GM21717 (cell line): ENCODE measurements around the gene GPR87.

Experiments
- ATAC-seq: cut with Tn5 transposase; IDR thresholded peaks from one replicate; pipeline ENCODE4 v1.9.1; 2021; ENCODE audit warnings: mild to moderate bottlenecking, moderate library complexity; ENCODE audit not compliant: unreplicated experiment

GPR87 gene

GRCh38 chr3:151318313-151318712 lies 1.7 kb upstream of the GPR87 start:
- ATAC-seq = no peak

DNA sequence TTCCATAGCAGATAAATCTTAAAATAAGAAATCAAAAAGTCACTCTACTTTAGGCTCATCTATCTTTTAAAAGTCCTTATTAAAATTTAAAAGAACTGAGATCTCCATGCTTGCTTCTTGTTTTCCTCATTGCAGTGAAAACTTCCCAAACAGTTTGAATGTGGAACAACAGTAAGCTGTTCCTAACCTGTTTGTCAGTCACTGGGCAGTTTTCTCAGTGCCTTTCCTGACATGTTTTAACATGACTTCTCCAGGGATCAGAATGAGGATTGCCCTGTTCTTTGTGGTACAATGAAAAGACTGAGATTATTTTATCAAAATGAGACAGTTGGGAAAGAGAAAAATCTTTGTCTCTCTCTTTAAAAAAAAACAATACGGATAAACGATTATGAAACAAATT lies 774 bp downstream of the GPR87 start:
- no peak for ATAC-seq

- ATAC-seq = no peak
Observed at GRCh38 chr3:151315136-151315535, 1.5 kb downstream of the GPR87 start.

GRCh38 chr3:151314593-151314992 lies 2.0 kb downstream of the GPR87 start:
- no peak for ATAC-seq

DNA sequence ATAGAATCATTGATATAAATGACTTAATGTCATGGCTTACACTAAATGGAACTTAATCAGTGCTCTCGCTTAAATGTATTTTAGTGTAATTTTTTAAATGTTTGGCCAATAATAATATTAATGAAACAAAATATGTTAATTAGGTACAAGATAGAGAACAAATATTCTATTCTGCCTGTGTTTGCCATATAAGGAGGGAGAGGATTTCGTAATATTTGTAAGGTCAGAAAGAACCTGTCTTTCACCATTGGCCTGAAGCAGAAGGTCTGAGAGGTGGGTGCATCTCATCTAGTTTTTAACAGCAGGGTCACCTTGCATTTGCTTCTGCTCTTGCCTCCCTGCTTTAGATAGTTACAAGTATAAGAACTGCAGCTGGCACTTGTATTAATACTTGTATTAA lies 2.5 kb downstream of the GPR87 start:
- no peak for ATAC-seq

DNA sequence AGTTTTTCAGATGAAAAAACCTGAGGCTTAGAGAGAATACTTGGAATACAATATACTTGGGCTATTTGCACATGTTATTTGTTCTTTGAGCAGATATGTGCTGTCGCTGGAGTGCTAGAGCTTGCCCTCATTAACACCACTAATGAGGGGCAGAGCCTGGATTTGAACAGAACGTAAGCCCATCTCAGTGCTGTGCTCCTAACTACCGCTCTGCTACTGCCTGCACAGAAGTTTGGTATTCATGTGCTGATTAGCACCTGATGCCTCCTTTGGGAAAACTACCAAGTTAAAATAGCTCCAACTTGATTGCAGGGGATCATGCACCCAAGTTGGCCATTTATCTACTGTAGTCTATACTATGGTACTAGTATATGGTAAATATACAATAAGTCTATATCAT lies 3.6 kb downstream of the GPR87 start:
- no peak for ATAC-seq

- ATAC-seq = no peak
Observed at GRCh38 chr3:151309566-151309965, 7.1 kb downstream of the GPR87 start.

GRCh38 chr3:151307583-151308488 lies 8.8 kb downstream of the GPR87 start:
- no peak for ATAC-seq

DNA sequence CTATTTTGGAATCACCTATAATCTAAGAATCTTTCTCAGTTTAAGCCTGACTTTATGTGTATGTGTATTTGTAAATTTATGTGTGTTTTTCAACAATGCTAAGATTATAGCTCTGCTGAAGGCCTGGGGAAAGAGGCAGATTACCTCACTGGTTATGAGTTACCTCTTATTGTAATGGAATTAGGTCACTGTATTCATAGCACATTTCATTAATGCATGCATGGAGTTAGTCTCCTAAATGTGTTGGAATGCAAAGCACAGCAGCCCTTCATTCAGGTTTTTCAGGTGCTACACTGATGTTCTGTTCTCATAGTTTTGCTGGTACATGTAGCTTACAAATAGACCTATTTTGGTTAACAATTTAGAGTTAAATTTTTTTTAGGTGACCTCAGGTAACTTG lies 9.5 kb downstream of the GPR87 start:
- no peak for ATAC-seq

- no peak for ATAC-seq
Observed at GRCh38 chr3:151306168-151306810, 10.3 kb downstream of the GPR87 start.

DNA sequence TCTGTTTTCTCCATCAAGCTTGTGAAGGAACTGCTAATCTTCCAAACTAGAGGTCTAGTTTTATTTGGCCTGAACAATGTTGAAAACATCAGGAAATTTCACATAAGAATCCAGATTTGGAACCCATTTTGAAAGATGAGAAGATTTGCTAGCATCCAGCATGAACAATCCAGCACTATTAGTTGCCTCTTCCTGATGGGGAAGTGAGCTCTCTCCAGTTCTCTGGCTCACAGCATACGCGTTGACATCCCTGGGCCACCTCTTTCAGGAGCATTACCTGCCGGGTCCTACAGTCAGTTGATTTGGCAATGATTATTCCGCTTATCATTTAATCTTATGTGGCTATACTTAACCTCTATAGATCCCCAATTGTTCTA lies 10.9 kb downstream of the GPR87 start:
- no peak for ATAC-seq

DNA sequence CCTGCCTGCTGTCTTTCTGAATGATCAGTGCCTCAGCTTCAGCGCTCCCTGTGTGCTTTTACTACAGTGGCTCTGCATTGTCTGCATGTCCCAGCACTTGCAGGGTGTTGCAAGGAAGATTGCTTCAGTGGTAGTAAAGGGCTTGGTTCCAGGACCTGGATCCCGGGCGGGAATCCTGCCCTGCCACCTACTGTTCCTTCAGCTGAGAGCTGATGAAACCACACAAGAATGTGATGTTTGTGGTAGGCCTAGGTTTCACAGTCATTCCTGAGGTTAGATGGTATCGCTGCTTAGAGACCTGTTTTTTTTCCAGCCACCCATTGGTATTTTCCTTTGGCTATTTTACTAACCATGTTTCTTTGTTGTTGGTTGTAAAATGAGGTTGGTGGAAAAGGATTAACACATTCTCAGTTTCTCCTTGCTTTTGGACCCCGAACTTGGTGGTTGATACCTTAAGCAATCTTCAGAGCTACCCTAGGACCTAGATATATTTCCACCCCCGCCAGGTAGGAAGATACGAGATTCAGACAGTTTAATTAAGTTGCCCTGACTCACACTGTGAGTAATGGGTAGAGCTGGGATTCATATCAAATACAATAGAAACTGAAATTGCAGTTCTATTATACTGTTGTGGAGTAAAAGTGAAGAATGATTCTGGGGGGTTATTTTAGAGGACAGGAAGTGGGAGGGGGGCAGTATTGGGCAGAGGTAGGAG lies 11.4 kb downstream of the GPR87 start:
- ATAC-seq = no peak

DNA sequence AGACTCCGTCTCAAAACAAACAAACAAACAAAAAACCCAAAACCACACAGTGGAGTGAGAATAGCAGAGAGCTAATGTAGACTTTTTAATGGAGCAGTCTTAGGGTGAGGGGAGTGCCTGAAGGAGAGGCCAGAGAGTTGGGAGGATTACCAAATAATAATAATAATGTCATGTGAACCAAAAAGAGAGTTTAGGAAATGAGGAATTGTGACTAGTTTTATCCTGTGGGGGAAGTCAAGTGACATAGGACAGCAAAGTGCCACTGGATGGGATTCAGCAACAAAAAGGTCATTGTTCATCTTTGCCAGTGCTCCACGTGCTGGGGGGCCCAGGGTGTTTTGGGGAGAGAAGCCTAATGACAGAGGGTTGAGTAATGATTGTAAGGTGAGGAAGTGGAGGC lies 12.9 kb downstream of the GPR87 start:
- ATAC-seq = no peak

DNA sequence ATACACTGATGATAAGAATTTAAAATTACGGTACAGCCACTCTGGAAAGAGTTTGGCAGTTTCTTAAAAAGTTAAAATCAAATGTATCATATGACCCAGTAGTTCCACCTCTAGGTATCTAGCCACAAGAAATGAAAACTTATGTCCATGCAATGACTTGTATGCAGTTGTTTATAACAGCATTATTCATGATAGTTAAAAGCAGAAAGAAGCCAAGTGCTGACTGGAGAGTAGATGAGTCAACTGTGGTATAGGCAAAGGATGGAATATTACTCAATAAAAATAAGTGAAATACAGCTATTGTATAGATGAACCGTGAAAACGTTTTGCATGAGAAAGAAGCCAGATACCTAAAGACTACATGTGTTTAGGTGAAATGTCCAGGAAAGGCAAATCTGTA lies 14.8 kb downstream of the GPR87 start:
- ATAC-seq = no peak

DNA sequence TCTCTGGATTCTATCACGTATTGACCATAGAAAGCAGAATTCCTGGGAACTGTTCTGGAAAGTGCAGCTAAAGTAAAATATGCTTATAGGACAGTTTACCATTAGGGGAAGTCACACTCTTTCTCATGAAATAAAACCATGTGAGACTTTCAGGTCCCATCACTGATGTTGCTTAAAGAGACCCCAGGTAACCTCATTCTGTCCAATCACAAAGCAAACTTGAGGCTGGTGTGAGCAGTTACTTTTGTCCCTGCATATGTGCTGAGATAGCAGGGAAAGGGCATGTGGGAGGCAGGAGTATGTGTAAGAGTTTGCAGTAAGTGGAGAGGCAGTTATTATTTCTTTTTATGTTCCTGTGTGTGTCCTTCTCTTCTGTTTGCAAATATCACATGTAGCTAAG lies 16.1 kb downstream of the GPR87 start:
- ATAC-seq = no peak

DNA sequence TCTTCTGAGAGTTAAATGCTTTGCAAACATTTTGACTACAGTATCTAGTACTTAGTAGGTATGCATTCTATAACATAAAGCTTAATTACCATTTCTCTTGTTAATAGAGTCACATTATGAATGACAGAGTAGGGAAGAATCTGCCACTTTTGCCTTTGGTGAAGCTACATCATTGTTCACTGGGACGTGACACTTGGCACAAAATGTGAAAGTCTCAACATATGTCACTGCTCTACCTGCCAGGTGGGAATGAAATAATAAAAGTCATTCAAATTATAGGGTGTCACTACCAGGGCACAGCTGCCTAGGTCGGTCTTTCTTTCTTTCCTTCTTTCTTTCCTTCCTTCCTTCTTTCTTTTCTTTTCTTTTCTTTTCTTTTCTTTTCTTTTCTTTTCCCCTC lies 17.6 kb downstream of the GPR87 start:
- no peak for ATAC-seq

GRCh38 chr3:151297429-151297828 lies 19.2 kb downstream of the GPR87 start:
- ATAC-seq = no peak

DNA sequence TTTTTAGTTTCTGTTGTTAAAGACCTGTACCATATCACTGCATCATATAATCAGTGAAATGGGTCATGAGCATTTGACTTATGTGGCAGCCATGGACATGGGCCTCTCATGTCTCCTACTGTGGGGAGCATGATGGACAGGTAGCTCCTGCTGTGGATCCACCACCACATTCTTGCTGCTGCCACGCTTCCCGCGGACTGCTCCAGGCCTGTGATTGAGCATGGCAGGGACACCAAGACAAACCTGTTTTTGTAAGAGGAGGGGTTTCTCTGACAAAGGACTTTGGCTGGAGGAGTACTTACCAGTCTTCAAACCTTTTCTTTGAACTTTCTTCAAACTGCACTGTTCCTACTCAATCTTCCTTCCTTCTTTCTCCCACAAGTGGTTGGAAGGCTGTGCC lies 20.4 kb downstream of the GPR87 start:
- no peak for ATAC-seq

DNA sequence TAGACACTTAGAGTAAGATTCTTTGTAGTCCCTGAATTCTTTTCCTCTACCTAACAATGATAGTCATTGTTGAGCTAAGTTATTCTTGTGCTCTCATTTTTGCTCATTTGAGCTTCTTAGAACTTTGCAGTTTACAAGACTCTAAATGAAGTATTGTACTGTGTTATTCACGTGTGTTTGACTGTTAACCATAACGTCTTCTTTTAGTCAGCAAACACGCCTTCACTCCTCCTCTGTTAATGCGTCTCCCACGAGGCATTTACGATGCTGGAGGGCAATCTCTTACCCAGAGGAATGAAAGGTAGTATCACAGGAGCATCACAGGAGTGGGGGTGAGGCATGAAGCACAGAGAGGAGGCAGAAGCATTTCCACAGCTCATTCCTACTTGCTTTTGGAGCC lies 23.5 kb downstream of the GPR87 start:
- no peak for ATAC-seq

DNA sequence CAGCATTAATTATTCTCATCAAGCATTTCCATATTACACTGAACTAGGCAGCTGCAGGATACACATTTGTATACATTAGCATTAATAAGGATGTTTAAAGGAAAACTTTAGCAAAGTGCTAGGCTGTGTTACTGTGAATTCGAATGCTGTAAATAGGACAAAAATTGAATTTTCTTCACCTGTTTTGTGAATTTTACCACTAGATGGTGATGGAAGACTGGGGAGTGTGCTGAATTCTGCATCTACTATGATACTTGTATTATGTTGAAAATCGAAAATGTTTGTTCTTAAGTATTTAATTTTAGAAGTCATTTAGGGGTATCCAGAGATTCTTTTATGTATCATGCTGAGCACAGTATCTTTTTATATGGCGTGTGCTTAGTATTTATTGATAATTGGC lies 25.9 kb downstream of the GPR87 start:
- no peak for ATAC-seq

DNA sequence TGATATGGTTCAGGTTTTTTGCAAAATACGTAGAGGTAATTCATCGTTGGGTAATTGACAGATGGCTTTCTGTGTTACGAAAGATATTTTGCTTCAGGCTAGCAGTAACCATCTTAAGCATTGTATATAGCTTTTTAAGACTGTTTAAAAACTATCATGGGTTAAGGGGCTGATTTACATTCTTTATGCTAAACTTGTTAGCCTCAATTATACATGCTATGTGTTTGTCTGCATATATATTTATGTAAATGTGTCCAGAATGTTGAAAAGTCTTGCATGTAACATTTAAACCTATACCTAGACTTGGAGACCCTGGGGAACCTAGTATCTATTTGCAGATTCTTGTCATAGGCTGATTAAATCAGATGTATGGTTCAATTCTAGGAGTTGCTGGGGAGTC lies 27.2 kb downstream of the GPR87 start:
- no peak for ATAC-seq

- no peak for ATAC-seq
Observed at GRCh38 chr3:151285940-151286339, 30.7 kb downstream of the GPR87 start.
